K562 (cell line): ENCODE results near the gene DCTD.

ENCODE experiments used
- CTCF ChIP-seq, 3 experiments: IDR thresholded peaks in 2 of 3; conservative IDR thresholded peaks in 1 of 3; 2 replicates each; pipeline ENCODE4 v1.5.1; 2011 to 2012; ENCODE audit warnings: low read length in 3 of 3, mild to moderate bottlenecking in 3 of 3, control low read depth in 2 of 3, improper control_type of control experiment in 1 of 3, inconsistent platforms in 1 of 3, low read depth in 1 of 3, mixed read lengths in 1 of 3, moderate library complexity in 1 of 3; ENCODE audit not compliant: insufficient read depth in 2 of 3
- EHMT2 ChIP-seq: fragments of 450-650 bp; IDR thresholded peaks from 2 replicates; pipeline ENCODE4 v1.6.1; 2018; ENCODE audit warnings: antibody characterized with exemption
- ETV6 ChIP-seq, 3 experiments: fragments of 150-350 bp in 1 of 3; sonication (generic) in 1 of 3; formaldehyde crosslinking in 1 of 3; IDR thresholded peaks; 2 replicates each; pipeline versions ENCODE4 v1.6.1 to v1.8.0; 2014 to 2022; ENCODE audit warnings: borderline replicate concordance in 2 of 3, low read depth in 2 of 3, antibody characterized with exemption in 1 of 3, low read length in 1 of 3, mild to moderate bottlenecking in 1 of 3, missing genetic modification reagents in 1 of 3
- EZH2 ChIP-seq: IDR thresholded peaks from 2 replicates; pipeline ENCODE4 v1.6.1; 2012; ENCODE audit warnings: low read depth, mild to moderate bottlenecking, inconsistent platforms, low read length, borderline replicate concordance
- HNRNPUL1 ChIP-seq: fragments of 200-400 bp; formaldehyde crosslinking; IDR thresholded peaks from 2 replicates; pipeline ENCODE4 v1.6.1; 2017; ENCODE audit warnings: low read length
- PKNOX1 ChIP-seq: fragments of 450-650 bp; IDR thresholded peaks from 2 replicates; pipeline ENCODE4 v1.6.1; 2016
- POLR2A ChIP-seq: fragments of 450-650 bp; conservative IDR thresholded peaks from 2 replicates; pipeline ENCODE4 v1.6.1; 2016
- TF ChIP-seq, protein P1 (sequence below): fragments of 250-450 bp; sonication (Bioruptor Pico); IDR thresholded peaks from 2 replicates; pipeline ENCODE4 v1.8.0; 2021; ENCODE audit warnings: moderate library complexity, mild to moderate bottlenecking, inconsistent platforms

GRCh38 chr4:182895791-182896292 is 21.3 kb downstream of the DCTD start:
- no peak for TF ChIP-seq POLR2A
- TF ChIP-seq HNRNPUL1 = no peak
- no peak for TF ChIP-seq EHMT2
- TF ChIP-seq CTCF (IDR thresholded peaks at IDR 0.05 in 2 of 3, conservative IDR thresholded peaks at IDR 0.05 in 1 of 3; ENCODE audit: insufficient read depth in 2 of 3, low read depth in 1 of 3, low read length in 3 of 3) = no peak
- no peak for TF ChIP-seq EZH2
- TF ChIP-seq, protein P1, sequence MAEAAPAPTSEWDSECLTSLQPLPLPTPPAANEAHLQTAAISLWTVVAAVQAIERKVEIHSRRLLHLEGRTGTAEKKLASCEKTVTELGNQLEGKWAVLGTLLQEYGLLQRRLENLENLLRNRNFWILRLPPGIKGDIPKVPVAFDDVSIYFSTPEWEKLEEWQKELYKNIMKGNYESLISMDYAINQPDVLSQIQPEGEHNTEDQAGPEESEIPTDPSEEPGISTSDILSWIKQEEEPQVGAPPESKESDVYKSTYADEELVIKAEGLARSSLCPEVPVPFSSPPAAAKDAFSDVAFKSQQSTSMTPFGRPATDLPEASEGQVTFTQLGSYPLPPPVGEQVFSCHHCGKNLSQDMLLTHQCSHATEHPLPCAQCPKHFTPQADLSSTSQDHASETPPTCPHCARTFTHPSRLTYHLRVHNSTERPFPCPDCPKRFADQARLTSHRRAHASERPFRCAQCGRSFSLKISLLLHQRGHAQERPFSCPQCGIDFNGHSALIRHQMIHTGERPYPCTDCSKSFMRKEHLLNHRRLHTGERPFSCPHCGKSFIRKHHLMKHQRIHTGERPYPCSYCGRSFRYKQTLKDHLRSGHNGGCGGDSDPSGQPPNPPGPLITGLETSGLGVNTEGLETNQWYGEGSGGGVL (CRISPR knock-in tag) = no peak
- no peak for TF ChIP-seq PKNOX1
- no peak for TF ChIP-seq ETV6 (IDR thresholded peaks at IDR 0.05; ENCODE audit: borderline replicate concordance in 1 of 2, low read depth in 2 of 2, low read length in 1 of 2)
- no peak for TF ChIP-seq ETV6 (CRISPR knock-in tag; IDR thresholded peaks at IDR 0.05; ENCODE audit: borderline replicate concordance)
